Activated CD4-positive, alpha-beta T cell treated with anti-CD3 and anti-CD28 coated beads, Interleukin-10, Interleukin-2, amounts not matched to agents 100 ng/mL and 50 ng/mL, durations not matched to agents 16 hours and 8 hours (primary cell): Measurements from ENCODE around the gene SORCS2.

Source experiments
- DNase-seq: peaks from one replicate; pipeline ENCODE4 v3.0.0-alpha.2; 2020

SORCS2 gene

DNA sequence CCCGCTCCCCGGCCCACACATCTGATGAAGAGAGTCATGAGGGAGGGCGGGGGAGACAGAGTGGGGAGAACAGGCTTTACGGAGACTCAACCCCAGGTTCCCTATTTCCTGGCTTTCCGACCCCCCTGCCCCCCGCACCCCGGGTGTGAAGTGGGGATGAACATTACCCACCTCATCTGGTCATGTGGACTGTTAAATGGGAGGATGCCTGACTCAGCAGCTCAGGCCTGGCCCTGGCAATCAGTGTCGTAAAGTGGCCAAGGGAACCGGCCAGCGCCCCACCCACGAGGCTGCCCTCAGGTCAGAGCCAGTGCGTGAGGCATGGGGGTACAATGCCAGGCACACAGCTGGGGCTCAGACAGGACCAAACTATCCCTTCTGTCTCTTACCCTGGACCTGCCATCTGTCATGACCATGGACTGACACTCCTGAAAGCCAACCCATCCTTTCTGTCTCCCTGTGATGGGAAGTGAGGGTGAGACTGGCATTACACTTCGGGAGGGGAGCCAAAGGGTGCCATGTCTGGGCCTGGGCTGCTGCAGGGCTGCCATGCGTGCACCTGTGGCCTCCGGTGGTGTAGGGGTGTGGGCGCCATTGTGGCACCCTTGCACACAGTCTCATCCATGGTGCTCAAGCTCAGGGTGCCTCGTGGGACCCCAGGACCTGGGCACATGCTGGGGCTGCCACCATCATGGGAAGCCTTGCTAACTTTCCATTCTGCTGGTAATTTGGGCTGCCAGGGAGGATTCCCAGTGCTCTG is 348.5 kb downstream of the SORCS2 start:
- no peak for DNase-seq

- no peak for DNase-seq
Observed at GRCh38 chr4:7541414-7541810, 349.1 kb downstream of the SORCS2 start.

DNA sequence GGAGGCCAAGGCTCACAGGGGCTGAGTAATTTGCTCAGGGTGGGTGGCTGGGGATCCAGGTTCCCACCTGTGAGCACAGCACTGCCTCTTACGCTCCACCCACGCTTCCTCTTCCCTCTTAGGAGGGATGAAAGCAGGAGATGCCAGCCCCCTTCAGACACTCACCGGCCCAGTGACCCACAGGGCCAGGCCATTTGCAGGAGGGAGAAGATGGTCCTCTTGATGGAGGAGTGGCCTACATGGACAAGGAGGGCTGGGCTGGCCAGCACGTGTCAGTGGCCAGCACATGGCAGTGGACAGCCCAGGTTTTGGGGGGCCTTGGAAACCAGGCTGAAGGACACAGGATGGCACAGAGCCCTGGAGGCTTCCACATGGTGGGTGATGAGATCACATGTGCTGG is 350.4 kb downstream of the SORCS2 start:
- DNase-seq = no peak

GRCh38 chr4:7546152-7546808 is 353.9 kb downstream of the SORCS2 start:
- DNase-seq = no peak

- no peak for DNase-seq
Observed at GRCh38 chr4:7546809-7547367, 354.6 kb downstream of the SORCS2 start.

- DNase-seq = no peak
Observed at GRCh38 chr4:7547368-7548040, 355.2 kb downstream of the SORCS2 start.

- no peak for DNase-seq
Observed at GRCh38 chr4:7549866-7550265, 357.5 kb downstream of the SORCS2 start.

DNA sequence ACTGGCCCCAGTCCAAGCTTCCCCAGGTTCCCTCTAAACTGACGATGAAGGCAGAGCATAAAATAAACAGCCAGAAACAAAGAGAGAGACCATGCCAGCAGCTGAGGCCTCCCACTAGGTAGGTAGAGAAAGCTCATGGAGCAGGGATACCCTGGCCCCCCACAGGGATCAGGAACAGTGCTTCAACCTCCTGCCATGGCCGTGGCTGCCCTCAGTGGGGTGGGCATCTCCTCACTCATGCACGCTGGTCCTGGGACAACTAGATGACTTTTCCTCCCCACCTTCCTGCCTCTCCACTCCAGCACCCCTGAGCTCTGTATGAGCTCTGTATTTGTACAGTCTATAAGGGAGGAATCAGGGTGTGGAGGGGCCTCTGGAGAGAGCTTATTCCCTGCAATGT is 360.1 kb downstream of the SORCS2 start:
- no peak for DNase-seq

- no peak for DNase-seq
Observed at GRCh38 chr4:7553280-7553679, 360.9 kb downstream of the SORCS2 start.

GRCh38 chr4:7554905-7555304 is 362.6 kb downstream of the SORCS2 start:
- no peak for DNase-seq

GRCh38 chr4:7556558-7556957 is 364.2 kb downstream of the SORCS2 start:
- DNase-seq = no peak

GRCh38 chr4:7557456-7557855 is 365.1 kb downstream of the SORCS2 start:
- no peak for DNase-seq

GRCh38 chr4:7558436-7558835 is 366.1 kb downstream of the SORCS2 start:
- DNase-seq = no peak

DNA sequence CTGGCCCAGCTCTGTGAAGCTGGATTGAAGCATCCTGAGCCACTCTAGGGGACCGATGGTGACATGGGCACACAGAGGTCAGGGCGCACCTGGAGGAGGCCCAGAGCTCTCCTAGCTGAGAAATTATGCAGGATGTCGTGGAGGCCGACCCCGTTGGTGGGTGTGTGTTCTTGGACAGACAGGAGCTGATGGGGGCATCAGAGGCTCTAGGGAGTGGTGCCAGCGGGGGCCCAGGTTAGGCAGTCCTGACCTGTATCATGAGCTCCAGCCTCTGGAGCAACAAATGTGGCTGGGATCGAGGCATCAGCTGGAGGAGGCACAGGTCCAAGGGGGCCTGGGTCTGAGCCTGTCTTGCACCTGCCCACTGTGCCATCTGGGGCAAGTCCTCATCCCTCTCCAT is 367.0 kb downstream of the SORCS2 start:
- no peak for DNase-seq

GRCh38 chr4:7559741-7560395 is 367.5 kb downstream of the SORCS2 start:
- DNase-seq = no peak

DNA sequence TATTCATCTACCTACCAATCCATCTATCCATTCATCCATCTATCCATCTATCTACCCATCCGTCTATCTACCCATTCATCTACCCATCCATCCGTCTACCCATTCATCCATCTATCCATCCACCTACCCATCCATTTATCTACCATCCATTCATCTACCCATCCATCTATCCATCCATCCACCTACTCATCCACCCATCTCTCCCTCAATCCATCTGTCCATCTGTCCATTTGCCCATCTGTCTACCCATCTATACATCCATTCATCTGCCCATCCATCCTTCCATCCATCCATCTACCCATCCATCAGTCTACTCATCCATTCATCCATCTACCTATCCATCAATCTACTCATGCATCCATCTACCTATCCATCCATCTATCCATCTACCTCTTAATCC is 369.2 kb downstream of the SORCS2 start:
- DNase-seq = no peak

GRCh38 chr4:7564242-7564641 is 371.9 kb downstream of the SORCS2 start:
- no peak for DNase-seq

GRCh38 chr4:7565483-7565882 is 373.1 kb downstream of the SORCS2 start:
- DNase-seq = no peak

GRCh38 chr4:7569810-7570783 is 377.8 kb downstream of the SORCS2 start:
- no peak for DNase-seq

GRCh38 chr4:7571001-7571400 is 378.7 kb downstream of the SORCS2 start:
- DNase-seq = no peak

- DNase-seq = no peak
Observed at GRCh38 chr4:7571701-7572100, 379.4 kb downstream of the SORCS2 start.

DNA sequence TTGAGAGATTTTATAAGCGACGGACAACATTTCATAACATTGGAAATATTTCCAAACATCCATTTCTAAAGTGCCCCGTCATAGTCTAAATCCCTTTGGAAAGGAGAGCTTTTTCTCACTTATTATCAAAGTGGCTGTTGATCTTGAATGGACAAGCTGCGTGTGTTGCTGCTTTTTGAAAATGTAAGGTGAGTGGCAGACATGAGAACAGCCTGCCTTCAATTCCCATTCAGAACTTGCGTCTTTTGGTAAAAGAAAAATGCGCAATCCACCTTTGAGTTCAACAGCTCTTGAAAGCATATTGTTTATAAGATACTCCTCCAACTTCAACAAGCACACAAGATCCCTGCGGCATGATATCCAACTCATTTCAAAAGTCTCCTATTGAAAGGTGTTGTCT is 380.6 kb downstream of the SORCS2 start:
- DNase-seq = no peak
